Muscle of back (tissue), 11 donors: ENCODE data around the gene DCDC2. TPM values are rescaled to one million over a fixed set of nuclear protein-coding genes. Genes with fewer than 3 reads are reported as not detected.
"Not testable (repeated sequence)": the region's sequence is repeated elsewhere in the genome, so short reads cannot be mapped to it uniquely, and the experiment has no call there.

Experiments
- DNase-seq, 3 donors: peaks; one replicate each; pipeline versions ENCODE4 v3.0.0 to v3.0.0-alpha.2; 2013
- polyA plus RNA-seq, 10 donors: library from polyadenylated mRNA; unstranded; fragments of 120-200 nt; gene quantifications; one replicate each; pipeline ENCODE4 v1.2.1, GENCODE V29; 2013; ENCODE audit not compliant: insufficient read length in 10 of 10

DCDC2 gene
- polyA plus RNA-seq, 10 donors, result 0.05 to 0.22 (median 0.14) TPM

DNA sequence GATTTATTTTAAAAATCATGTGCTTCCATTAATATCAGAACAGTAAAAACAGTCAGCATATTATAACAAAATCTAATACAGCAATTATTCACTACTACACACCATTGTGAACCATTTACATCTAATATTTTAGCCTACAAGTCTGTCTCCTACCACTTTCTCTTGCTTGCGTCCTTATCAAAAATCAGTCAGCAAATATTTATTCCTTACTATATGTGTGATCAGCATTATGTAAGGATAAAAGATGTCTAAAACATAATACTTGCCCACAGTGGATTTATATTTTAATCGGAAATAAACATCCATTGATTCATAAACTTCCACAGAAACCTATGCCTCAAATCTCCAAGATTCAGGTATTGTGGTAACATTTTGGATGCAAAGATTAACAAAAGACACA, 132.0 kb downstream of the DCDC2 start:
- DNase-seq, result no peak

- peak in 2 of 3 donors; percentile 7 to 25 for DNase-seq
Measured at GRCh38 chr6:24223115-24223919, 134.5 kb downstream of the DCDC2 start.

- no peak for DNase-seq
Measured at GRCh38 chr6:24219670-24220069, 138.2 kb downstream of the DCDC2 start.

DNA sequence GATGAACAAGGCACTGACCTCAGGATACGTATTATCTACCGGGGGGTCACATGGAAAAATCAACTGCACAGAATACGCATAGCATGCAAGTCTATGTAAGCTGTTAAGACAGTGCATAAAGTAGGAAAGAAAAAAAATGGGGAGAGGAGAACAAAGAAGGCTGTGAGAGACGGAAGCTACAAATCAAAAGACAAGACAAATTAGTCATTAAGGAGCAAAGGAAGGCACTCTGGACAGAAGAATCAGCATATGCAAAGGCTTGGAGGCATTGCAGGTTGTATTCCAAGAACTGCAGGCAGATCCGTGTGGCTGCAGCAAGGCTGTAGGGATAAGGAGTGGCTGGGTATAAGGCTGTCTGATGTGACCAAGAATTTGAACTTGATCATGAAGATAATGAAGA, 142.9 kb downstream of the DCDC2 start:
- DNase-seq, result no peak

- no peak for DNase-seq
Measured at GRCh38 chr6:24207413-24207812, 150.4 kb downstream of the DCDC2 start.

DNA sequence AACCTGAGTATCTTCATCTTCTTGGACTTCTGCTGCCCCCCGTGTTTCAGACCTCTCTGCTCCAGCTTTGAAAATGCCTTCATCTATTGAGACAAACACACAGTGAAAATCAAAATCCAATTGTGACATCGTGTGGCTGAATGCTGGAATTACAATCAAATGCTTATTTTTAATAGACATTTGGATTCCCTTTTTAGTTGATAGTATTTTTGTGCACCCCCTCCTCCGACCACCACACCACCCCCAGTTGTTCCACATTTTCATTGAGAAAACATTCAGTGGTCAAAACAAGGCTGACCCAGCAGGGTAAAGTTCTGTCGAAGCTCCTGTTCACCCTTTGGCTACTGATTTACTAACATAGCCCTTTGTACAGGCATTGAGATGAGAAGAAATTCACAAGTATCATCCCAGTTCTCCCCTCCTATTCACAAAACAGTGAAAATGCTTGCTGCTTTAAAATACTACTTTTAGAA, 152.8 kb downstream of the DCDC2 start:
- peak; percentile 31 to 71 (median 46) for DNase-seq

- not testable (repeated sequence) for DNase-seq
Measured at GRCh38 chr6:24204113-24204512, 153.7 kb downstream of the DCDC2 start.

DNA sequence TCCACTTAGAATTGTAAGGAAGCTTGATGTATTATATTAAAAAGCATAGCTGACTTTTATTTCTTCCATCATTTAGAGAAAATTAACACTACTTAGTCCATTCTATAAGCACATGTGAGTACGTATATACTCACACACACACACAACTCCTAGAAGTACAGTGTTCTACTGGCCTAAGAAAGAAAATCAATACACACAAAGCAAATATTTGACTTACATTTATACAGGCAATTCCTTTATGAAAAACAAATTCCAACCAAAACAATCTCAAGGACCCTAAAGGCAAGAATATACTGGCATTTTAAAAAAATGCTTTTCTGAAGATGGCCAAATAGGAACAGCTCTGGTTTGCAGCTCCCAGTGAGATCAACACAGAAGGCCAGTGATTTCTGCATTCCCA, 160.0 kb downstream of the DCDC2 start:
- no peak for DNase-seq

- DNase-seq, result no peak
Measured at GRCh38 chr6:24195836-24196597, 161.8 kb downstream of the DCDC2 start.

DNA sequence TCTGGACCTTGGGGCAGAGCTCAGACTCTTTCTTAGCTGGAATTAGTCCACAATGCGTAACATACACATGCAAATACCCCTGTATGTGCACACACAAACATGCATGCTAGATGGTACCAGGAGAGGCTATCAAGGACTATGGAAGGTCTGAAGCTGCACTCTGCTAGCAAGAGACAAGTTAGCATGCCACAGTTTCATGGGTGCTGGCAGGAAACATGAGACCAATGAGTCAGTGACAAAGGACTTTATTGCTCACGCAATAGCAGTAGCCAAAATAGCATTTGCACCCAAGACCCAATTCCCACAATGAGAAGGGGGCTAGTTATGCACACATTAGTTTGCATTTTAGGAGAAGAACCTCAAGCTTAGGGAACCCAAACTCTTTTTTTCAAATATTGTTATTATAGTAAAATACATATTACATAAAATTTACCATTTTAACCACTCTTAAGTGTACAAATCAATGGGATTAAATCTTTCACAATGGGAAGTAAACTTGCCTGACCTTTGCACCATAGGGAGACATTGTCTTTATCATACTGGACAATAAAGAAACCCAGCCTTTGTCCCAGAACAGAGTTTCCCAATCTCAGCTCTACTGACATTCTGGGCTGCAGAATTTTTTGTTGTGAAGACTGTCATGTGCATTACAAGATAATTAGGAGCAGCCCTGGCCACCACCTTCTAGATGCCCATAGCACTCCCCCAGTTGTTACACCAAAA, 162.7 kb downstream of the DCDC2 start:
- DNase-seq, result no peak

DNA sequence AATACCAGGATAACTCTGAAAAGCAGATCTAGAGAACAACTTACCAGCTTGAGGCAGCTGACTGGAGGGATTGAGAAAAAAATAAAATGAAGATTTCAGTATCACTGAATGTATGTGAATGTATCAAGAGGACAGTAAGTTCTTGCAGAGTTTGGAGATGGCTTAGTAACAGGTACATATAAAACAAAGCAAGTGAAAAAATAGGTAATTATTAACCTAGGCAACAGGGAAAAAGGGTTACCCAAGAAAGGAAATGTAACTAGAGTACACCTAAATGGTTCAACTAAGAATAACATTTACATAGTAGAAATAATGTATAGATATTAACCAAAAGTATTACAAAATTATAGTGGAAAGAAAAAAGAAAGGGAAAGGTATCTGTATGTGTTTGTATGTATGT, 164.5 kb downstream of the DCDC2 start:
- DNase-seq, result no peak

- no peak for DNase-seq
Measured at GRCh38 chr6:24191346-24191745, 166.5 kb downstream of the DCDC2 start.

- no peak for DNase-seq
Measured at GRCh38 chr6:24188578-24189080, 169.2 kb downstream of the DCDC2 start.

DNA sequence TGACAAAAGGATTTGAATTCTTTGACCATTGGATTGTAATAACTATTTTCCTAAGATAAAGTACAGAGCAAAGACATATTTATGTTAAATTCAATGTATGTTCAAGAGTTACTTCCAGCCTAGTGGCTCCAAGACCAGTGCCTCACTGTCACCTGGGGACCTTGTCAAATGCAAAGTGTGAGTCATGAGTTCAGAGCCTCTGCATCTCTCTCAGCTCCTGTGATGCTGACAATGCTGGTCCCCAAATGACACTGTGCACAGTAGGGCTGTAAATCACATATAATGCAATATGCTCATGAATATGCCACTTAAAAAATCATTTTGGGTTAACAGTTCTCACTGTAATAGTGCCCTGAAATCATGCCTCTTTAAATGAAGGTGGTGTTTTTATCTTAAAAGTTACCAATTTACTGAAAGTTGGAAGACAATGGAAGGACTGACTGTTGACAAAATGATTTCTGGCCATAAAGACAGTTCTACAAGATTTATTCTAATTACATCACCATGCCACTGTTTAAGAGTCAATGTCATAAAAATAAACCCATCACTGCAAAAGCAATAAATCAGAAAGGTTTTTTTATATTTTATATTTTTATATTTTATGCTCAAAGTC, 169.8 kb downstream of the DCDC2 start:
- DNase-seq, result no peak

GRCh38 chr6:24186349-24186748, 171.5 kb downstream of the DCDC2 start:
- DNase-seq, result no peak

GRCh38 chr6:24183584-24183983, 174.3 kb downstream of the DCDC2 start:
- DNase-seq, result no peak

DNA sequence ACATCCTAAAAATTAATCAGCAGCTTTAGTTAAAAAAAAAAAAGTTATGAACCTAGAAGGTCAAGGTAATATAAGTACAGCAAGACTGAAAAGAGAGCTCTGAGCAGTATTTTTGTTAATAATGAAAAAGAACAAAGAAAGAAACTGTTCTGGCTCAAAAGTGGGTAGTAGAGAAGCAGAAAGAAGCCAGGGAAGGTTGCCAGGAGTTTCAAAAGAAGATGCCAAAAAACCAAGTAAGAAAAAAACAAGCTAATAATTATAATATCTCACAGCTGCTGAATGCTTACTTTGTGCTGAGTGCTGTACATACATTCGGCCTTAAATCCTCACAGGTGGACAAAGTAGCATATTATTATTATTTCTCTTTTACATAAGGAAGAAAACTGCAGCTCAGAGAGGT, 200.0 kb downstream of the DCDC2 start:
- peak in 2 of 3 donors; percentile 28 to 36 for DNase-seq

DNA sequence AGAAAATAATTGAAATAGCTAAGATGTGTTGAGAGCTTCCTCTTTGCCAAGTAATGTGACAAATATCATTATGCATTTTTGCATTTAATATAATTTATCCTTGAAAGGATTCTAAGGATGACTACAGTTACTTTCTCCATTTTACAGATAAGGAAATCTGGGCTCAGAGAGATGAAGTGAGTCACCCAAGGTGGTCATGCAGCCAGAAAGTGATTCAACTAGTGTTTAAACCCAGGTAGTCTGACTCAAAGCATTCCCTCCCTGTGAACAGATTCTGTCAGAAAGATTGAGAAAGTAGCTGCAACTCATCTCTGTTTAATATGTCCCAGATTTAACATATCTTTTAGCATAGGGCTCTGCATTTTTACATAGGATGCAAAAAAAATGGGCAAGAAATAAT, 203.7 kb downstream of the DCDC2 start:
- DNase-seq, result no peak

DNA sequence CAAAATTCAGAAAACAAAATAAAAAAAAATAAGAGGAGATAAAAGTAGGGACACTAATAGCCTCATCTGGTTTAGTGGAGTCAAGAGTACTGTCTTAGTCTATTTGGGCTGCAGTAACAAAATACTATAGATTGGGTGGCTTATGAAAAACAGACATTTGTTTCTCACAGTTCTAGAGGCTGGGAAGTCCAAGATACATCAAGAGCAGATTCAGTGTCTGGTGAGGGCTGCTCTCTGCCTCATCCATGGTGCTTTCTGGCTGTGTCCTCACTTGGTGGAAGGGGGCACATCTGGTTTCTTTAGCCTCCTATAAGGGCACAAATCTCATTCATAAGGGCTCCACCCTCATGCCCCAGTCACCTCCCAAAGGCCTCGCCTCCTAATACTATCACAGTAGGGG, 205.8 kb downstream of the DCDC2 start:
- no peak for DNase-seq

DNA sequence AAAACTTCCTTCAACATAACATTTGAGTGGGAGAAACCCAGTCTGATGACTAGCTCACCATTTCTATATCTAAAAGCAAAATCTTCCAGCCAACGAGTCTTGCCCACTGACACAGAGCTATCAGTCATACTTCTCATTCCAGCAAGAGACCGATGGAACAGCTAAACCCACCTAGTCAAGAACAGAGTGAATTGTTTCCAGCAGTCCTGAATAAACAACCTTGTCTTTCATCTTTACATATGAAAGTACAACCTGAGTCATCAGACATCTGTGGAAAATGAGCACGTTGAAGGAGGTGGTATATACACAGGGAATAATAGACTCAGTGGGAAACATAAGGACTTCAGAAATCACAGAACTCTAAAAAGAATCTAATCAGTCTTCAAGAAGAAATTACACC, 208.0 kb downstream of the DCDC2 start:
- no peak for DNase-seq

DNA sequence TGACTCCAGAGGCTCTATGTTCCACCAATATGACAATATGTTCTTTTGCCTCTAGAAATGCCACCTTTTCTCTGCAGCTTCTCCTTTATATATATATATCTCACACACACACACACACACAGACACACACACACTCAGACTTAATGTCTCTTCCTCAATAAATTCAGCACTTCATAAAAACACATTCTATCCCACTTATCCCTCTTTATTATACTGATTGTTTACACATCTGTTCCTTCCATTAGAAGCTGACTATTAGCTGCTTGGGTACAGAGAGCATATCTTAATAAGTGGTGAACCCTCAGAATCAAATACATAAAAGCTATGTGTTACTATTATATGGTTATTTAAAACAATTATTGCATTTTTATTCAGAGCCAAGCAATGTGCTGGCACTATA, 208.6 kb downstream of the DCDC2 start:
- DNase-seq, result no peak

GRCh38 chr6:24148684-24149083, 209.2 kb downstream of the DCDC2 start:
- DNase-seq, result no peak
